Endothelial cell of umbilical vein (primary cell): ENCODE data around the gene XPO6. TPM values are rescaled to one million over a fixed set of nuclear protein-coding genes. Genes with fewer than 3 reads are reported as not detected.

Source experiments
- BruUV-seq: library from RNA; stranded (reverse); fragments of 400-500 nt; replicated peaks from 2 replicates; lab custom pipeline; 2021; lab: Mats Ljungman, UMichigan
- CTCF ChIA-PET: fragments of 300-600, 350-600 bp; sonication (Branson Sonifier 250); formaldehyde crosslinking; loops from one replicate; lab custom pipeline; 2021; ENCODE audit warnings: antibody characterized with exemption, inconsistent platforms; lab: Charles Lee
- POLR2A ChIA-PET: fragments of 300-600, 350-600 bp; sonication (Branson Sonifier 250); formaldehyde crosslinking; loops from one replicate; lab custom pipeline; 2021; ENCODE audit warnings: antibody characterized with exemption, inconsistent platforms; lab: Charles Lee
- DNase-seq: peaks from one replicate; pipeline ENCODE4 v3.0.0-alpha.2; 2011; ENCODE audit warnings: low read depth, low spot score
- FAIRE-seq: peaks from 2 replicates; lab custom pipeline; 2011; peaks lifted over from hg19 to GRCh38; lab: Jason Lieb, UNC
- H2AFZ ChIP-seq: 2 replicates; pipeline ENCODE4 v1.6.0; 2012; ENCODE audit warnings: low read depth, low read length, control low read depth, inconsistent platforms
- H3K27ac ChIP-seq: 2 replicates; pipeline ENCODE4 v1.5.1; 2011; ENCODE audit warnings: low read depth, mild to moderate bottlenecking, control low read depth, low read length, moderate library complexity; ENCODE audit not compliant: insufficient read depth
- H3K27me3 ChIP-seq, 2 experiments: 2 replicates each; pipeline versions ENCODE4 v1.6.0 to v1.6.1; 2011; ENCODE audit warnings: low read length in 2 of 2, mixed read lengths in 1 of 2; ENCODE audit not compliant: control insufficient read depth in 2 of 2, insufficient read depth in 2 of 2
- H3K36me3 ChIP-seq, 2 experiments: 2 replicates in 1 of 2; 3 replicates in 1 of 2; pipeline ENCODE4 v1.5.1; 2011; ENCODE audit warnings: low read length in 2 of 2, mild to moderate bottlenecking in 1 of 2, moderate library complexity in 1 of 2; ENCODE audit not compliant: control insufficient read depth in 2 of 2, insufficient read depth in 2 of 2; ENCODE audit errors: extremely low read depth in 1 of 2
- H3K4me1 ChIP-seq: 3 replicates; pipeline ENCODE4 v1.5.1; 2011; ENCODE audit warnings: mild to moderate bottlenecking, low read length; ENCODE audit not compliant: control insufficient read depth, insufficient read depth; ENCODE audit errors: extremely low read depth
- H3K4me2 ChIP-seq: 2 replicates; pipeline ENCODE4 v1.6.1; 2011; ENCODE audit warnings: low read length, control low read depth, mixed read lengths; ENCODE audit not compliant: insufficient read depth
- H3K4me3 ChIP-seq, 3 experiments: fragments of 200-600 bp in 1 of 3; sonication (generic), shearing (Covaris generic) in 1 of 3; replicated peaks in 1 of 3; 2 replicates each; pipeline ENCODE4 v1.5.1; 2011 to 2016; ENCODE audit warnings: control low read depth in 3 of 3, low read length in 3 of 3, mild to moderate bottlenecking in 2 of 3, inconsistent platforms in 1 of 3, low read depth in 1 of 3, moderate library complexity in 1 of 3; ENCODE audit not compliant: insufficient read depth in 1 of 3
- H3K79me2 ChIP-seq: 2 replicates; pipeline ENCODE4 v1.6.0; 2012; ENCODE audit warnings: low read length, inconsistent platforms; ENCODE audit not compliant: control insufficient read depth, insufficient read depth
- H3K9ac ChIP-seq: replicated peaks from 2 replicates; pipeline ENCODE3; 2011; ENCODE audit warnings: low read length, control low read depth; ENCODE audit not compliant: insufficient read depth; ENCODE audit errors: extremely low read depth
- H3K9me1 ChIP-seq: replicated peaks from 3 replicates; pipeline ENCODE4 v1.6.0; 2011; ENCODE audit warnings: mild to moderate bottlenecking, low read length; ENCODE audit not compliant: control insufficient read depth, insufficient read depth; ENCODE audit errors: extremely low read depth
- H3K9me3 ChIP-seq: replicated peaks from 2 replicates; pipeline ENCODE4 v1.5.1; 2012; ENCODE audit warnings: low read length, inconsistent platforms; ENCODE audit not compliant: control insufficient read depth, insufficient read depth
- H4K20me1 ChIP-seq: replicated peaks from 2 replicates; pipeline ENCODE3; 2011; ENCODE audit warnings: mild to moderate bottlenecking, low read length; ENCODE audit not compliant: control insufficient read depth, insufficient read depth; ENCODE audit errors: extremely low read depth
- EZH2 ChIP-seq: IDR thresholded peaks from 2 replicates; pipeline ENCODE4 v1.6.1; 2012; ENCODE audit warnings: borderline replicate concordance, low read depth, mild to moderate bottlenecking, moderate library complexity, low read length, inconsistent platforms; ENCODE audit not compliant: severe bottlenecking
- FOS ChIP-seq: IDR thresholded peaks from 2 replicates; pipeline ENCODE4 v1.6.1; 2011; ENCODE audit warnings: mild to moderate bottlenecking, low read length, moderate library complexity, borderline replicate concordance; ENCODE audit not compliant: insufficient read depth
- GATA2 ChIP-seq: IDR thresholded peaks from 2 replicates; pipeline ENCODE4 v1.7.0; 2011; ENCODE audit warnings: low read depth, mild to moderate bottlenecking, moderate library complexity, mixed read lengths, low read length; ENCODE audit not compliant: insufficient read length, insufficient read depth
- JUN ChIP-seq: IDR thresholded peaks from 2 replicates; pipeline ENCODE4 v1.6.1; 2011; ENCODE audit warnings: borderline replicate concordance, low read depth; ENCODE audit not compliant: insufficient read length, insufficient read depth
- MYC ChIP-seq: IDR thresholded peaks from one replicate; pipeline ENCODE4 v1.6.1; 2011; ENCODE audit warnings: mild to moderate bottlenecking, low read depth, low read length
- POLR2A ChIP-seq: IDR thresholded peaks from 2 replicates; pipeline ENCODE4 v1.6.1; 2012; ENCODE audit warnings: low read depth, mild to moderate bottlenecking, control low read depth, low read length
- dilution Hi-C: fragments of 300-500 bp; cut with MboI; formaldehyde crosslinking; loops from one replicate; pipeline ENCODE4 v1.15.0; 2019; ENCODE audit warnings: low sequenced_read_pairs; ENCODE audit not compliant: extremely low pct_ligation_motif_present
- intact Hi-C: fragments of 100-400 bp; cut with micrococcal nuclease; formaldehyde crosslinking; loops from one replicate; pipeline ENCODE4 v1.10.0; 2022
- polyA plus RNA-seq, 4 experiments: library from polyadenylated mRNA; depleted of rRNA in 3 of 4; stranded (reverse) in 3 of 4; unstranded in 1 of 4; fragments of >200 nt; gene quantifications; 2 replicates each; pipeline versions ENCODE4 v1.2.1 to v1.2.3, GENCODE V29; 2011 to 2012; ENCODE audit warnings: missing spikeins in 1 of 4
- total RNA-seq: library from RNA; stranded (reverse); gene quantifications from 2 replicates; pipeline ENCODE4 v1.2.3, GENCODE V29; 2021
- TF ChIP-seq, protein P1 (sequence below): IDR thresholded peaks from 2 replicates; pipeline ENCODE4 v1.6.1; 2011; ENCODE audit not compliant: insufficient read depth, insufficient read length
- TF ChIP-seq, protein P2 (sequence below), 2 donors: IDR thresholded peaks; 1 replicate in 1 of 2; 2 replicates in 1 of 2; pipeline ENCODE4 v1.5.1; 2011; ENCODE audit warnings: low read length in 2 of 2, mild to moderate bottlenecking in 2 of 2, moderate library complexity in 2 of 2, control low read depth in 1 of 2, inconsistent platforms in 1 of 2, low read depth in 1 of 2; ENCODE audit not compliant: insufficient read depth in 1 of 2; ENCODE audit errors: extremely low read depth in 1 of 2

XPO6 gene
- total and polyA plus RNA-seq, 2 donors (not counting 3 experiments of a cell fraction or from before 2014, with no cell fraction given) = 170 to 272 TPM

- no peaks in the 10 kb centered on the region for H4K20me1 ChIP-seq
- TF ChIP-seq, protein P1, sequence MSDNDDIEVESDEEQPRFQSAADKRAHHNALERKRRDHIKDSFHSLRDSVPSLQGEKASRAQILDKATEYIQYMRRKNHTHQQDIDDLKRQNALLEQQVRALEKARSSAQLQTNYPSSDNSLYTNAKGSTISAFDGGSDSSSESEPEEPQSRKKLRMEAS = no peak
- no peak for TF ChIP-seq FOS
- TF ChIP-seq, protein P2, sequence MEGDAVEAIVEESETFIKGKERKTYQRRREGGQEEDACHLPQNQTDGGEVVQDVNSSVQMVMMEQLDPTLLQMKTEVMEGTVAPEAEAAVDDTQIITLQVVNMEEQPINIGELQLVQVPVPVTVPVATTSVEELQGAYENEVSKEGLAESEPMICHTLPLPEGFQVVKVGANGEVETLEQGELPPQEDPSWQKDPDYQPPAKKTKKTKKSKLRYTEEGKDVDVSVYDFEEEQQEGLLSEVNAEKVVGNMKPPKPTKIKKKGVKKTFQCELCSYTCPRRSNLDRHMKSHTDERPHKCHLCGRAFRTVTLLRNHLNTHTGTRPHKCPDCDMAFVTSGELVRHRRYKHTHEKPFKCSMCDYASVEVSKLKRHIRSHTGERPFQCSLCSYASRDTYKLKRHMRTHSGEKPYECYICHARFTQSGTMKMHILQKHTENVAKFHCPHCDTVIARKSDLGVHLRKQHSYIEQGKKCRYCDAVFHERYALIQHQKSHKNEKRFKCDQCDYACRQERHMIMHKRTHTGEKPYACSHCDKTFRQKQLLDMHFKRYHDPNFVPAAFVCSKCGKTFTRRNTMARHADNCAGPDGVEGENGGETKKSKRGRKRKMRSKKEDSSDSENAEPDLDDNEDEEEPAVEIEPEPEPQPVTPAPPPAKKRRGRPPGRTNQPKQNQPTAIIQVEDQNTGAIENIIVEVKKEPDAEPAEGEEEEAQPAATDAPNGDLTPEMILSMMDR (IDR thresholded peaks at IDR 0.05; ENCODE audit: extremely low read depth in 1 of 2, insufficient read depth in 1 of 2, low read depth in 1 of 2, low read length in 2 of 2) = no peak
- no peak for TF ChIP-seq MYC
- TF ChIP-seq POLR2A = no peak
- no peak for TF ChIP-seq GATA2
- TF ChIP-seq JUN = no peak
- TF ChIP-seq EZH2 = no peak
- no peaks in the 10 kb centered on the region for H3K79me2 ChIP-seq
- dilution Hi-C loops (no loop called here), intact Hi-C loops (no loop called here)
- DNase-seq (no peak), FAIRE-seq (no peak)
- peaks cover 0 to 4% of the 10 kb centered on the region in 2 experiments for H3K36me3 ChIP-seq
- H3K4me2 ChIP-seq = no peak overlapping the region
- H3K4me3 ChIP-seq = no peak overlapping the region
- no peak overlapping the region for H3K9ac ChIP-seq
- no TSS peak for BruUV-seq
- H3K27ac ChIP-seq = no peak overlapping the region
- H3K9me1 ChIP-seq = no peaks in the 10 kb centered on the region
- H3K4me1 ChIP-seq = no peaks in the 10 kb centered on the region
- H3K9me3 ChIP-seq = no peaks in the 10 kb centered on the region
- H2AFZ ChIP-seq = no peak overlapping the region
- ChIA-PET POLR2A (no interaction called here), CTCF (interaction anchor here (1.3 to 1.5 kb wide), 2 partner anchors 11 to 17 kb away, joined by 3 to 7 read pairs; no protein-coding TSS in a partner anchor)
- H3K27me3 ChIP-seq = no peaks in the 10 kb centered on the region
Measured at GRCh38 chr16:28087675-28088300, 124.0 kb downstream of the XPO6 start.
